NCI-H2196 treated with DMSO at 0.1 percent for 48 hours (cell line): ENCODE data around the gene CXCR2.
"Not testable (repeated sequence)": the region's sequence is repeated elsewhere in the genome, so short reads cannot be mapped to it uniquely, and the experiment has no call there.

Source experiments
- DNase-seq: peaks from one replicate; lab custom pipeline; 2025; ENCODE audit not compliant: unreplicated experiment; lab: John Stamatoyannopoulos, UW

CXCR2 gene

DNA sequence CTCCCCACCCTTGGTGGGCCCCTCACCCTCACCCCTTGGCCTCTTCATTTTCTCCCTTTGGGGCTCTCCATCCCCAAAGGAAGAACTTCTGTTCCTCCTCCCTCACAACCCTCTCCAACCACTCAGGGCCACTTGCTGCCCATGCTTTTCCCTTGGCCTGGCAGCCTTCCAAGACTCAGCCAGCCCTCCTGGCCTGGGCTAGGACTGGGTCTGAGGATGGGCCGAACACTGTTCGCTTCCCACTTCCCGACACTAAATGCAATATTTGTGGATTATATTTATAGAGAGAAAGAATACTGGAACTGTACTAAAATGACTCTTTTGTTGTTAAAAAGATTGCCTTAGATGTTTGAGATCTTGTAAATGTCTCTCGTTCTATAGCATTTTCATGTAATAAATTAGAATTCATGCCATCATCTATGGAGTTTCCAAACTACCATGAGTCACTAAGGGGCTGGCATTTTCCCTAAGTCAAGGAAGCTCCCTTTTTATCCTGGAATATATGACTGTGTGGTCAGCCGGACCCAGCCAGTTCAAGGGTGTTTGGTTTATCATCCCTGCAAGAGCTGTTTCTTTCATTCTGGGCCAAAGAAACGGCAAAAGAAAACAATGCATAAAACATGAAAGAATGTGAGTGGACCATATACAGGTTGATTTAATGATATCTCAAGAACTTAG, 3.8 kb downstream of the CXCR2 start:
- DNase-seq, result no peak

DNA sequence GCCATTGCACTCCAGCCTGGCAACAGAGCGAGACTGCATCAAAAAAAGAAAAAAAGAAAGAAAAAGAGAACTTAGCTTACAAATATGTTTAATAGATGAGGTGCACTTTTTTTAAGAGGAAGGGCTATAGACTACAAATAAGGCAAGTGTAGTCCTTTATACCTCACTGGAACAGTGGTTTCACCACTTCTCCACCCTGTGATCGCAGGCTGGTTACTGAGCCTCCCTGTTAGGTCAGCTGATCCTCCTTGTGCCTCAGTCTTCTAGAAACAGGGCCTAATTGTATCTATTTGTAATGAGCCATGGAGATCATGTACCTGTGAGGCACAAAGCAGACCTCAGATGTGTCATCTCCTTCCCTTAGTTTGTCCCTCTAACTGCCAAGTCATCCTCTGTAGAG, 4.5 kb downstream of the CXCR2 start:
- DNase-seq, result no peak

DNA sequence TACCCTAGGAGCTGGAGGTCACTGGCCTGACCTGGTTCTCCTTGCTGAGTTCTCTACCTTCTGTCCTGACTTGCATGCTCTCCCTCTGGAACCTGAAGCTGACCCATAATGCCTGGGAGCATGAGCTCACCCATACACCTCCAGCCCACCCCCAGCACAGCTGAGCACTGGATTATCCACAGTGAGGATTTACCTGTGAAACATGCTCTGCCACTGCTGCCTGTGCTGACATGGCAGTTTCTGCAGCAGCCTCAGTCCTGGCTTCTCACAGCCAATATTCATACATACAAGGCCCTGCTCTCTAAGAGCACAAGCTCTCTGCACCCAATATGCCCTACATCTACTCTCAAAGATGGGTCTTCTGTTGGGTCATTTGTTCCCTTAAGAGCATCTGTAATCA, 5.0 kb downstream of the CXCR2 start:
- no peak for DNase-seq

DNA sequence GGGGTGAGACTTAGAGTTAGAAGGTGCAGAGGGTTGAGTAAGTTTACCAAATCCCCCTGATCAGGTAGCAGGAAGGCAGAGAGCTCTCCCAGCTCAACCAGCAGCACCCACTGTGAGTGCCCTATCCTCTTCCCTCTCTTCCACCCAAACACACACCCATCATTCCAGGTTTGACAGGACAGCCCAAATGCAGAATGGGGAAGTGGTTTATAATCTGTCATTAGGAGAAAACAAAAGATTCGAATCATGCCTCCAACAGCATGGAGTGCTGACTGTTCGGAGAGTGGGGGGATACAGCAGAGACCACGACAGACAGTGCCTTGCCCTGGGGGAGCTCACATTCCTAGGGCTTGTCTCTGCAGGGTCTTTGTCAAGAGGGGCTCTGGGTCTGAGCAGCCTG, 11.7 kb downstream of the CXCR2 start:
- DNase-seq, result no peak

DNA sequence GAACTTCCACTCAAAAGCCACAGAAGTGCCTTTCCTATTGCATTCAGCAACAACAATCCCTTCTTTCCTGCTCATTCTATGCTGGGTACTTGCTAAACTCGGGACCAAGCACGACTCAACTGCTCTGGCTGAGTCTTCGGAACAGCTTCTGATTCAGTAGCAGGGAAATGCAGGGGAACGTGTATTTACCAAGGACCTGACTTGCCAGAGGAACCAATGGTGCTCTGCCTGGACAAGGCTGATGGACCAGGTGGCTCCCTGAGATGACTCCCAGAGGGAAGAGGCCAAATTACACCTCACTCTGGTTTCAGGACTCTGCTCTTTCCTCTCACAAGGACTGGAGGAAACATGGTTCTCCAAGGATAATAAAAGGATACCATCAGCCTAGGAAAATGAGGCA, 12.2 kb downstream of the CXCR2 start:
- DNase-seq, result no peak

DNA sequence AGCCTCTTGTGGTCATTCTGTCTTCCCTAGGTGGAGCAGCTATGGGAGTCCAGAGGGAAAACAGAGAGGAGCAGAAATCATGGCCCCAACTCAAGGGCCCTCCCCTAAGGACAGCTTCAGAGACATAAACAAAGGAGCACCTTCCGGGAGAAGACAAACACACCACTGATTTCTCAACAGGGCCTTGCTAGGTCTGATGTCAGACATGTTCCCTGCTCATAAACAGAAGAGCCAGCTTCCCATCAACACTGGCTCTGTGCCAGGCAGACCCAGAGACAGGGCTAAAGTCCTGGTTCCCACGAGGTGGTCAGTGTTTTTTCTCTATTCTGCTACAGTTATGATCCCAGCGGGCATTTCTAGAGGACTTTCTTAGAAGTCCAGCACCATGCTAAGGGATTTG, 19.3 kb downstream of the CXCR2 start:
- DNase-seq, result no peak

DNA sequence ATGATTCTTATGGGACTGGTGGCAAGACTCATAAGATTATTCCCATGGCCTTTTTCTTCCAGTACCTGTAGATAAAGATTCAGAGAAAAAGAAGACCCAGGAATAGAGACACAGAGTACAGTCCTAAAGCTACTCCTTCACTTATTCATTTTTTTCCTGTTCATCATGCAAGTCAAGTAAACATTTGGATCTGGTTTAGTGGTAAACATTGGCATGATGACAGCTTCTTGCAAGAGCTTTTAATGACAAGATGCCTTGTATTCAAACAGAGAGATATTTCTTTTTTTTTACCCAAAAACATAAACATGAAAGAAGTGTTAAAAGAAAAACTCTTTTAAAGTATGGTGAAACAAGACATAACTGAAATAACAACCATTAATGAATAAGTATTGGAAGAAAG, 20.2 kb downstream of the CXCR2 start:
- no peak for DNase-seq

DNA sequence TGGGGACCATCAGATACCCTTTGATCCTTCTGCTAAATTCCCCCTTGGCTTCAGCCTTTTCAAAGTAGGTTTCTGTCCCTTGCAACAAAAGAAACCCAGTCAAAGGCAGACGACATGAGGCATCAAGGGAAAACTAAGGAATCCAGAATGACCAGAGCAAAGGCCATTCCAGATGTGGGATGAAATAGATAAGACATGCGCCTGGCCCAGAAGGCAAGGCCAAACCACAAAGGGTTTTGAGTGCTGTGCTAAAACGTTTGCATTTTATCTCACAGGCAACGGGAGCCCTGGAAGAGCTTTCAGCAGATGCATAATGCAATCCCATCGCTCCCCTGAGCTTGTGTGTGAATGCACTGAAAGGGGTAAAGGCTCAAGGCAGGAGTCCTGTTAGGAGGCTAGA, 23.3 kb downstream of the CXCR2 start:
- no peak for DNase-seq

DNA sequence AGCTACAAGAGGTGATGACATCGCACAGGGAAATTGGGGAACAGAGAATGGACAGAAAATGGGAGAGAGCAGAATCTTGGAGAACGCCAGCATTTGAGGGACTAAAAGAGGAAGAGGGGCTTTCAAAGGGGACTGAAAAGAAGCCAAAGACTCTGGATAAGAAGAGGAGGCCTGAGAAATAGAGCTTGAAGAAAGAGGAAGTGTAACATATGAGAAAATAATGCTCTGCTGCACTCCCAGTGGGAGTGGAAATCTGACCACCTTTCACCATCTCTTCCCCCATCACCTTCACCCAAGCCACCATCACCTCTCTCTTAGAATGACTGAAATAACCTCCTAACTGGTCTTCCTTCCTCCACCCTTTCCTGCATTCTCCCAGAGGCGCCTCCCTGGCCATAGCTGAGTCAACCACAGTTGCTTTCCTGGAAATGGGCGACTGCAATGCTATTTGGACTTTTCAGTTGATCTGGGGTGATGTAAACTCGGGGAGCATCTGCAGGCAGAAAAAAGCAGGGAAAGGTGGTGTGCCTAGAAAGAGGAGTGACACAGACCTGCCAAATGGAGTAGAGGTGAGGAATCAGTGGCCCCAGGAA, 24.1 kb downstream of the CXCR2 start:
- no peak for DNase-seq

DNA sequence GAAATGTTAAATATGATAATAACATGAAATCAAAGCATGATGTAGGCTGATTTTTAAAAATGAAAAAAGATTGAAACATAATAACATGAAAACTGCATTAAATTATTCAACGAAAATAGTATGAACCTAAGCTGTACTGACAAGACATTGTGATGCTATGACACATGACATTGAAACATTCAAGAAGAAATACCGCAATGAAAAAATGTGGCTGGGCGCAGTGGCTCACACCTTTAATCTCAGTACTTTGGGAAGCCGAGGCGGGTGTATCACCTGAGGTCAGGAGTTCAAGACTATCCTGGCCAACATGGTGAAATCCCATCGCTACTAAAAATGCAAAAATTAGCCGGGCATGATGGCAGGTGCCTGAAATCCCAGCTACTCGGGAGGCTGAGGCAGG, 26.3 kb downstream of the CXCR2 start:
- no peak for DNase-seq

DNA sequence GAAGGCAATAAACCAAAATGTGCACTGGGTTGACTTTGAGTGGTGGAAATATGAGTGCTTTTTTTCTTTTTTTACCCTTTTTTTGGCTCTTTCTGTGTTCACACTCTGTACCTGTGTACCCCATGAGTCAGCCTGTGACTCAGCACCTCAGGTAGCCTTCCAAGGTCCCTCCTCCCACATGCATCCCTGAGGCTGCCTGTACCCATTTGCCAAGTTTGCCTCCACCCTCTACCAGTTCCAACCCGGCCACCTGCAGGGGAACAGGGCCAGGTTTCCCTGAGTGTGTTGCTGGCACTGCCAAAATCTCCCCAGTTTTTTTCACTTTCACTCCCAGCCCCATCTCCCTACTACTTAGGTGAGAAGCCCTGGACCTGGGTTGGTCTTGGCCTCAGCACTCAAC, 26.9 kb downstream of the CXCR2 start:
- DNase-seq, result no peak

DNA sequence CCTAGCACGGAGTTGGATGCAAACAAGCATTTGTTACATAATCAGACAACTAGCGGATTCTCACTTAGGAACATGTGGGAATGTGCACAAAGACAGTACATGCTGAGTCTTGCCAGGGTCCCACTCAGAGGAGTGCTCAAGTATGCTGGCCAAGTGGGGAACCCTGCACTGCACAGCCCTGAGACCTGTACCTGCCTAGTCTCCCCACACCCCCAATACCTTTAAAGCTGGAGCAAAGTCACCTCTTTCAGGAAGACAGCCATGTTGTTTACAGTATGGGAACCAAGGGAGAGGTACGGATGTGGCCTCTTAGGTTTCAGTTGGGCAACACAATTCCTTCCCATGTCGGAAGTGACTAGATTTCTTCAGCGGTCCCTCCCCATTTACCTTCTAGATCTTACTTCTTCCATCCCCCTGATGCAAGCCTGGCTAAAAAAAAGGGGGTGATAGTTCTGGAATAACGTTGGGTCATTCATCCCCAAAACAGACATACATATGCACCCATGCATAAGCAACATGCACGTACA, 30.2 kb downstream of the CXCR2 start:
- DNase-seq, result no peak

DNA sequence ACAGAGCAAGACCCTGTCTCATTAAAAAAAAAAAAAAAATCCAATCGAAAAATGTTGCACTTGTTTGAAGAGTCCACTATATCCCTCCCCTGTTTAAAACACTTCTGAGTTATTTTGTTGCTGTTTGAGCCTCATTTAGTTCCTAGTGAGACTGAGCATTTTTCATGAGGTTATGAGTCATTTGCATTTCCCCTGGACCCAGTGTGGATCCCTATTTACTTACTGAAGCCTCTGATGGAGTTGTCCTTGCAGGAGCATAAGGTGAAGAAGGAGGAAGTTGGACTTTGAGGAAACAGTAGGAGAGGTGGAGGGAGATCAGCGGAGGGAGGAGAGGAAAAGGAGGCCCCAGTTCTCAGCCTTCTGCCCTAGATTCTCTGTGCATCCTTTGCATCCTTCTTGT, 35.8 kb downstream of the CXCR2 start:
- DNase-seq, result no peak

DNA sequence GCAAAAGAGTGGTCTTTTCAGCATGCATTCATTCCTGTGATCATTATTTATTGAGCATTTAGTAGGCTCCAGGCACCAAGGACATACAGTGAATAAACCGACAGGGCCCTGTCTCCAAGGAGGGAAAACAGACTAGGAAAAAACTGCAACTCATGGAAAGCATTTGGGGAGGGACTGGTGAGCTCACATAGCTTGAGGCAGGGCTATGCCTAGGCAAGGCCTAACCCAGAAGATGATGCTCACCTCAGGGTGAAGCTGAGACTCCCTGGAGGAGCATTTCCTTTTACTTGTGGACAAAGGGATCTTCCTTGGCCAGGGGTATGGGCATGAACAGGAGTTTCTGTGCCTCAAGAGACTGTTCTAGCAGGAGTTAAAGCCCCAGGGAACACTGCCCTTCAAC, 37.0 kb downstream of the CXCR2 start:
- no peak for DNase-seq

DNA sequence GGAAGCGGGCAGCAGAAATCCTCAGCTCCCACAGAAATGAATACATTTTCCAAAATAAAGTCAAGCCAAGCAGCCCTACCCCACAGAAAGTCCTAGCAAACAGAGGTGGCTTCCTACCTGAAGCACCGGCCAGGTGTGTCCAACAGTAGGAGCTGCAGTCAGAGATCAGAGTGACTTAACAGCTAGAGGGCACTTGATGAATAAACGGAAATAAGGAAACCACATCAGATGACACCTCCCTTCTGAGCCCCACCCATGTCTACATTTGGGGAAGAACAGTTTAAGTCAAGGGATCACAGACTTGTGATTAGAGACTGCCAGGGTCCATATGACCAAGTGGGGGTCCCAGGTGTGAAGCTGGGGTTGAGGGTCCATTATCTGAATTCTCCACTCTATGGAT, 41.0 kb downstream of the CXCR2 start, which contains the start of gene CXCR1:
Gene CXCR1, minus strand, starts transcription at position 172 of the 400 bp plus-strand sequence. CDS start 1,751 bp downstream, outside the sequence.
- no peak for DNase-seq

DNA sequence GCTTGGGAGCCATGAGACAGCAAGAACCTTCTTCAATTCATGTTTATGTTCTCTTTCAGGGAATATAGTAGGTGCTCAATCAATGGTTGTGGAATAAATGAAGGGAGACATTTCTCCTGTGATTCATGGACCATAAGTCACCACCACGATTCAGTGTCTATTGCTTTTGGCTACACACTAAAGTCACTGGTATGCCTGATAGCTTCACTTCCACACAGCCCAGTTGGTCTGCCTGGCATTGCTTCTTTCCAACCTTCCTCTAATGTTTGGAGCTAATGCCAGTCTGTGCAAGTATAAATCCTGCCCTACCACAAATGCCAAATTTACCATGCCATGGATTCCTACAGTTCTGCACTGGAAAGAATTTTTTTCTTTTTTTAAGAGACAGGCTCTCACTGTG, 42.2 kb downstream of the CXCR2 start:
- DNase-seq, result no peak

DNA sequence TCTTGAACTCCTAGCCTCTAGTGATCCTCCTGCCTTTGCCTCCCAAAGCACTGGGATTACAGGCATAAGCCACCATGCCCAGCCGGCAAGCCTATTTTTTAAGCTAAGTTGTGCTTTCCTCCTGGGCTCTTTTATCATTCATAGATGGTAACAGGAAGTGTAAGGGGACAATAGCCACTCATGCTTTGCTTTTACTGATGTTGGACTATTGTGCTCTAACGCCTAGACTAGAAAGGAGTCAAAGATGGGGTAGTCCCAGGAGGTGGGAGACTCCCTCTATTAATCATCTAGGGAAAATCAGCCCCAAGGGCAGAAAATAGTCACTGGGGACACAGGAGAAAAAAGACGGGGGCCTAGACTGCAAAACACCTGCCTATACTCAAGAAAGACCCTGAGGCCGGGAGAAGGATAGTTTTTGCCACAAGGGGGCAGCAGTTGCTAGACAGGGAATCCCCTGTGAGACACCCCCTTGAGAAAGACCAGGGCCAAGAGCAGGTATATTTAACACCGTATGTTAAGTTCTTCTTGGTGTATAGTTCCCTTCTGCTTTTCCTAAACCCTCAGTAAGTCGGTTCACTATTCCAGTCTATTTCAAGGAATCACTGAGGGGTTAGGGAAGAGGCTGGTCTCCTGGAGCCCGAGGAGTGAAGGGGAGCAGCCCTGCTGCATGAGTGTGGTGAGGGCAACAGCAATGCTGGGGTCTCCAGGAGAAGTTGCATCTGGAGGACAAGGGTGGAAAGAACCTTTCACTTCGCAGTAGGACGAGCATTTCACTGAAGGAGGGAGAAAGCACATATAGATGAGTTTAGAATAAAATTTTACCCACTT, 43.0 kb downstream of the CXCR2 start:
- DNase-seq, result no peak

DNA sequence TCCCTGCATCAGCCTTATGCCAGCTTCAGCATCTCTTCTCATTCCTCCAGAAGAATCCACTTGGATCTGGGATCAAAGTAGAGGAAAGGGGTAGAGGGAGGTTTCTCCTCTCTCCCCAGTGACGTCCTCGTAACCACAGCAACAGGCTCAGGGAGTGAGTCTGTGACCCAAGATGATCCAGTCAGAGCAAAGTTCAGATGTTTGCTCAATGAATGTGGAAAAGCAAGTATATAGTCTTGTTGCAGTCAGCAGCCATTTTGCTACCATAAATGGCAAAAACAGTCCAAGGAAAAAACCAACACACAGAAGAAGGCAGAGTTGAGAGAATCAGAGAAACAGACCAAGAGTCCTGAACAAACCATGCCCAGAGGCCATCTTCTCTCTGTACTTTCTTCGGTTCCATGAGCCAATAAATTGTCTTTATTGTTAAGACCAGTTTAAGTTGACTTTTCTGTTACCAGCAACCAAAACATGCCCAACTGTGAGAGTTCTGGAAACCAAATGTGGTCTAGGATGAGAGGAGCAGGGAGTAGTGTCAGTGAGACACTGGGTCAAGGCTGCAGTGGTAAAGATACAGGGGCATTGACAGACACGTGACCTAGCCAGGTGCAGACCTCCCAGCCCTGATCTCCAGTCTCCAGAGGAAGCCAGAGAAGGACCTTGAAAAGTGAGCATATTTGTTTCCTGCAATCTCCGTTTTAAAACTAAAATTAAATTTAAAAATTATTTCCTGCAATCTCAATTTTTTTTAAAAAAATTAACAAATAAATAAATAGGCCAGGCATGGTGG, 44.1 kb downstream of the CXCR2 start:
- DNase-seq, result no peak

DNA sequence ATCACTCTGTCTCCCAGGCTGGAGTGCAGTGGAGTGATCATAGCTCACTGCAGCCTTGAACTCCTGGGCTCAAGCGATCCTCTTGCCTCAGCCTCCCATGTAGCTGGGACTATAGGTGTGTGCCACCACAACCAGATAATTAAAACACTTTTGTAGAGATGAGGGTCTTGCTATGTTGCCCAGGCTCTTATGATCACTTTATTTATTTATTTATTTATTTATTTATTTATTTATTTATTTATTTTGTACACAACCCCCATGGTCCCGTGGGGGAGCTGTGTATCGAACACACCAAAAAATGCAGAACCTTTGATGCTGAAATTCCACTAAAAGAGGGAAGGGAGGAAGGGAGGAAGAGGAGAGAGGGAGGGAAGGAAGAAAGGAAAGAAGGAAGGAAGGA, 45.9 kb downstream of the CXCR2 start:
- not testable (repeated sequence) for DNase-seq

DNA sequence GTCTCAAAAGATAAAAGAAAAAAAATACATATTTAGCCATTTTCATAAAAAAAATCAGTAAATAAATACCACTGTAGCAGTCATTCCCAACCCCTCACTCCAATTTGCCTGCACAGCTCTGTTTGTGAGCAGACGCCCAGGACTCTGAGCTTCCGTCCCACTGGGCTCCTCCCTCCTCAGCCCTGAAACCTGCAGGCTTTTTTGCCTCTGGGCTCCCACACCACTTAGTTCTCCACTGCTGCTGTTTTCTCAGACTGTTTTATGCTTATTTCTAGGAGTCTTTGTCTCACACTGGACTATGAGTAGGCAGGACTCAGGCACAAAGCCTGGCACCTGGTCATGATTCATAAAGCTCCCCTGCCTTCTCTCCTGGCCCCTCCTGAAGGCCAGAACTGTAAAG, 47.0 kb downstream of the CXCR2 start:
- DNase-seq, result no peak

DNA sequence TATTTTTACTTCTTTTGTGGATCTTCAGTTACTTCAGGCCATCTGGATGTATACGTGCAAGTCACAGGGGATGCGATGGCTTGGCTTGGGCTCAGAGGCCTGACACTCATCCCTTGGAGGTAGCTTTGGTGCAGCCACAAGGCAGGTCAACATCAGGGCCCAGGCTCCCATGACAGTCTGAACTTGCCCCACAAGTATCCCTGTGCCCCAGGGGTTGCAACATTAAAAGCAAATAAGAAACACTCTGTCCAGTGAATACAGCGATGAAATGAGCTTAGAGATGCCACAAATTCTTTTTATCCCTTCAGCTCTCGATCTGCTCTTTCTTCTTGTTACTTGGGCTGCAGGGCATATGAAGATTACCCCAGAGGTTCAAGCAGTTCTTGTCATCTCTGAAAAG, 54.0 kb downstream of the CXCR2 start:
- DNase-seq, result no peak
